H9 (cell line): ENCODE measurements around the gene PCDHGA10. TPM values are rescaled to one million over a fixed set of nuclear protein-coding genes. Genes with fewer than 3 reads are reported as not detected.

ENCODE experiments used
- DNase-seq: peaks from one replicate; pipeline ENCODE4 v3.0.0-alpha.2; 2017
- H2AFZ ChIP-seq: one replicate; pipeline ENCODE4 v1.6.1; 2013; ENCODE audit warnings: mild to moderate bottlenecking, low read length, control low read depth, moderate library complexity
- H2AK5ac ChIP-seq: 2 replicates; pipeline ENCODE4 v1.6.1; 2013; ENCODE audit warnings: low read length, control low read depth, mixed read lengths; ENCODE audit not compliant: insufficient read length
- H2BK120ac ChIP-seq: one replicate; pipeline ENCODE4 v1.6.1; 2013; ENCODE audit warnings: low read depth, mild to moderate bottlenecking, low read length, control low read depth, inconsistent platforms; ENCODE audit not compliant: poor library complexity, severe bottlenecking
- H2BK12ac ChIP-seq: 2 replicates; pipeline ENCODE4 v1.6.1; 2013; ENCODE audit warnings: low read length, control low read depth, mixed read lengths, low read depth; ENCODE audit not compliant: insufficient read length
- H2BK15ac ChIP-seq: 2 replicates; pipeline ENCODE4 v1.6.1; 2013; ENCODE audit warnings: low read depth, low read length, control low read depth
- H2BK20ac ChIP-seq: one replicate; pipeline ENCODE4 v1.6.1; 2013; ENCODE audit warnings: low read depth, mild to moderate bottlenecking, low read length, control low read depth, inconsistent platforms; ENCODE audit not compliant: poor library complexity, severe bottlenecking
- H2BK5ac ChIP-seq: 2 replicates; pipeline ENCODE4 v1.6.1; 2013; ENCODE audit warnings: low read length, control low read depth, mixed read lengths; ENCODE audit not compliant: insufficient read length
- H3K14ac ChIP-seq: 2 replicates; pipeline ENCODE4 v1.6.1; 2013; ENCODE audit warnings: low read length, control low read depth; ENCODE audit not compliant: insufficient read depth
- H3K18ac ChIP-seq: 2 replicates; pipeline ENCODE4 v1.6.1; 2013; ENCODE audit warnings: low read depth, mild to moderate bottlenecking, mixed read lengths, low read length, control low read depth; ENCODE audit not compliant: insufficient read length
- H3K23ac ChIP-seq: 2 replicates; pipeline ENCODE4 v1.6.1; 2013; ENCODE audit warnings: low read length, control low read depth, mixed read lengths, low read depth; ENCODE audit not compliant: insufficient read length
- H3K23me2 ChIP-seq: 2 replicates; pipeline ENCODE4 v1.6.1; 2013; ENCODE audit warnings: low read depth, mild to moderate bottlenecking, mixed read lengths, low read length, control low read depth; ENCODE audit not compliant: insufficient read length, poor library complexity, severe bottlenecking
- H3K27ac ChIP-seq: 2 replicates; pipeline ENCODE4 v1.5.1; 2013; ENCODE audit warnings: low read length, control low read depth, mixed read lengths, low read depth; ENCODE audit not compliant: insufficient read length
- H3K27me3 ChIP-seq: 2 replicates; pipeline ENCODE4 v1.6.1; 2013; ENCODE audit warnings: low read length, control low read depth, inconsistent platforms; ENCODE audit not compliant: insufficient read depth
- H3K4ac ChIP-seq: 2 replicates; pipeline ENCODE4 v1.6.1; 2013; ENCODE audit warnings: low read depth, mild to moderate bottlenecking, control low read depth, inconsistent platforms, low read length, moderate library complexity
- H3K4me1 ChIP-seq: 2 replicates; pipeline ENCODE4 v1.6.1; 2013; ENCODE audit warnings: low read length, control low read depth, inconsistent platforms; ENCODE audit not compliant: insufficient read depth
- H3K4me2 ChIP-seq: 2 replicates; pipeline ENCODE4 v1.6.1; 2013; ENCODE audit warnings: low read length, control low read depth, mixed read lengths; ENCODE audit not compliant: insufficient read length, insufficient read depth
- H3K56ac ChIP-seq: 2 replicates; pipeline ENCODE4 v1.6.1; 2013; ENCODE audit warnings: low read depth, mild to moderate bottlenecking, mixed read lengths, low read length, control low read depth; ENCODE audit not compliant: insufficient read length
- H3K79me1 ChIP-seq: 2 replicates; pipeline ENCODE4 v1.6.1; 2013; ENCODE audit warnings: low read depth, mild to moderate bottlenecking, moderate library complexity, low read length, control low read depth, inconsistent platforms; ENCODE audit not compliant: insufficient read depth, poor library complexity, severe bottlenecking
- H3K79me2 ChIP-seq: 2 replicates; pipeline ENCODE4 v1.6.1; 2013; ENCODE audit warnings: low read length, control low read depth, inconsistent platforms; ENCODE audit not compliant: insufficient read depth
- H3K9ac ChIP-seq: 2 replicates; pipeline ENCODE4 v1.6.1; 2013; ENCODE audit warnings: low read length, control low read depth, mixed read lengths; ENCODE audit not compliant: insufficient read length; ENCODE audit errors: extremely low read depth
- H3K9me3 ChIP-seq: one replicate; pipeline ENCODE4 v1.6.1; 2013; ENCODE audit warnings: low read depth, low read length, inconsistent platforms; ENCODE audit not compliant: control insufficient read depth
- H3T11ph ChIP-seq: one replicate; pipeline ENCODE4 v1.6.1; 2013; ENCODE audit warnings: mild to moderate bottlenecking, low read length, control low read depth, inconsistent platforms
- H4K20me1 ChIP-seq: one replicate; pipeline ENCODE4 v1.6.1; 2013; ENCODE audit not compliant: control insufficient read depth, insufficient read length, insufficient read depth
- H4K5ac ChIP-seq: 2 replicates; pipeline ENCODE4 v1.6.1; 2013; ENCODE audit warnings: low read depth, mild to moderate bottlenecking, mixed read lengths, low read length, control low read depth; ENCODE audit not compliant: insufficient read length
- H4K8ac ChIP-seq: replicated peaks from 2 replicates; pipeline ENCODE4 v1.6.1; 2013; ENCODE audit warnings: low read length, control low read depth, mixed read lengths, low read depth; ENCODE audit not compliant: insufficient read length
- H4K91ac ChIP-seq: 2 replicates; pipeline ENCODE4 v1.6.1; 2013; ENCODE audit warnings: low read depth, mild to moderate bottlenecking, moderate library complexity, mixed read lengths, low read length, control low read depth; ENCODE audit not compliant: insufficient read length
- H3K27ac Mint-ChIP-seq, 3 experiments: 2 replicates in 2 of 3; 3 replicates in 1 of 3; pipeline ENCODE4 v1.8.0; 2020 to 2021; ENCODE audit warnings: mixed read lengths in 3 of 3, mild to moderate bottlenecking in 1 of 3, moderate library complexity in 1 of 3
- H3K27me3 Mint-ChIP-seq: 2 replicates; pipeline ENCODE4 v1.8.0; 2021; ENCODE audit warnings: low read depth, mild to moderate bottlenecking, moderate library complexity, mixed read lengths
- H3K36me3 Mint-ChIP-seq, 3 experiments: 2 replicates in 2 of 3; 3 replicates in 1 of 3; pipeline ENCODE4 v1.8.0; 2020 to 2021; ENCODE audit warnings: low read depth in 3 of 3, mixed read lengths in 3 of 3; ENCODE audit not compliant: insufficient read depth in 1 of 3
- H3K4me1 Mint-ChIP-seq, 2 experiments: 2 replicates each; pipeline ENCODE4 v1.8.0; 2020; ENCODE audit warnings: mixed read lengths in 2 of 2
- H3K4me3 Mint-ChIP-seq, 2 experiments: 2 replicates in 1 of 2; 3 replicates in 1 of 2; pipeline ENCODE4 v1.8.0; 2020 to 2021; ENCODE audit warnings: mild to moderate bottlenecking in 2 of 2, mixed read lengths in 2 of 2, moderate library complexity in 1 of 2
- H3K9me3 Mint-ChIP-seq, 2 experiments: 2 replicates in 1 of 2; 3 replicates in 1 of 2; pipeline ENCODE4 v1.8.0; 2020; ENCODE audit warnings: mild to moderate bottlenecking in 2 of 2, mixed read lengths in 2 of 2, moderate library complexity in 1 of 2
- CTCF ChIP-seq: fragments of 200-600 bp; sonication (generic); conservative IDR thresholded peaks from 3 replicates; pipeline ENCODE4 v1.8.0; 2021; ENCODE audit warnings: antibody characterized with exemption, mild to moderate bottlenecking
- whole genome bisulfite sequencing: extraction: QIAGEN DNeasy Blood & Tissue Kit; methylation state at CpG from one replicate; pipeline ENCODE4 v1.1.7; 2013; ENCODE audit warnings: missing lambda C conversion rate, low lambda C conversion rate, mixed read lengths; ENCODE audit not compliant: insufficient read length; ENCODE audit errors: extremely low coverage; 5-methylcytosine and 5-hydroxymethylcytosine counted together
- total RNA-seq: library from RNA; stranded (reverse); gene quantifications from 2 replicates; pipeline ENCODE4 v1.2.1, GENCODE V29; 2021

PCDHGA10 gene
- total RNA-seq, 1 experiment from 2014 or later = 15.1 TPM

GRCh38 chr5:141399555-141400258, 13.1 kb upstream of the PCDHGA10 start:
- no peak overlapping the region for H3K27ac Mint-ChIP-seq
- Histone ChIP-seq H3K14ac (no peak overlapping the region), H2AK5ac (no peak overlapping the region), H3T11ph (no peak overlapping the region), H2AFZ (no peak overlapping the region), H4K5ac (no peak overlapping the region), H3K56ac (no peak overlapping the region), H3K27ac (no peak overlapping the region), H3K4me1 (no peaks in the 10 kb centered on the region), H4K91ac (no peak overlapping the region), H2BK15ac (no peak overlapping the region), H3K4ac (no peak overlapping the region), H2BK20ac (no peak overlapping the region), H3K9ac (no peak overlapping the region), H3K4me2 (no peak overlapping the region), H2BK120ac (no peak overlapping the region), H3K18ac (no peak overlapping the region), H3K79me2 (no peaks in the 10 kb centered on the region), H2BK5ac (no peak overlapping the region), H3K23me2 (no peaks in the 10 kb centered on the region), H3K27me3 (no peaks in the 10 kb centered on the region), H4K8ac (no peak overlapping the region), H3K79me1 (no peaks in the 10 kb centered on the region), H4K20me1 (no peaks in the 10 kb centered on the region), H3K9me3 (peaks cover 34% of the 10 kb centered on the region), H2BK12ac (no peak overlapping the region), H3K23ac (no peak overlapping the region)
- no peak for TF ChIP-seq CTCF
- H3K9me3 Mint-ChIP-seq = peaks cover 47 to 70% of the 10 kb centered on the region in 2 experiments
- DNase-seq = no peak
- peaks cover 19 to 44% (median 38%) of the 10 kb centered on the region in 3 experiments for H3K36me3 Mint-ChIP-seq
- WGBS = no CpG with 5 or more reads among the region's 61 CpGs
- no peaks in the 10 kb centered on the region for H3K27me3 Mint-ChIP-seq
- no peaks in the 10 kb centered on the region for H3K4me1 Mint-ChIP-seq
- H3K4me3 Mint-ChIP-seq = no peak overlapping the region
